Astrocyte (in vitro differentiated cells and primary cell): Measurements from ENCODE around the gene LRRC47.
"Not testable (repeated sequence)": the region's sequence is repeated elsewhere in the genome, so short reads cannot be mapped to it uniquely, and the experiment has no call there.

Experiments used
- EZH2 ChIP-seq: IDR thresholded peaks from 2 replicates; pipeline ENCODE4 v1.6.1; 2012; ENCODE audit warnings: mild to moderate bottlenecking, low read length, inconsistent platforms; ENCODE audit not compliant: insufficient read depth
- TF ChIP-seq, protein P1 (sequence below): IDR thresholded peaks from 2 replicates; pipeline ENCODE4 v1.5.1; 2011; ENCODE audit warnings: low read depth, mild to moderate bottlenecking, inconsistent platforms, low read length, moderate library complexity; ENCODE audit not compliant: insufficient read depth

DNA sequence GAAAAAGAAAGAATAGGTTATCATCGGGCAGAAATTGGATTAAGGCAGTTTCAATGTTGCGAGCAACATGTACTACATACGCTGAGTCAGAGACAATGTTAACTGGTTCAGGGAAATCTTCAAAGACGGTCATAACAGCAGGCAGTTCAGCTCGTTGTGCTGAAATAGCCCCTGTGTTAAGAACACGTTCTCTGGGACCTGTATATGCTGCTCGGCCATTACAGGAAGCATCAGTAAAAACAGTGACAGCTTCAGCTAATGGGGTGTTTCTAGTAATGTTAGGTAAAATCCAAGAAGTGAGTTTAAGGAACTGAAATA is 8.3 kb upstream of the LRRC47 start:
- TF ChIP-seq, protein P1, sequence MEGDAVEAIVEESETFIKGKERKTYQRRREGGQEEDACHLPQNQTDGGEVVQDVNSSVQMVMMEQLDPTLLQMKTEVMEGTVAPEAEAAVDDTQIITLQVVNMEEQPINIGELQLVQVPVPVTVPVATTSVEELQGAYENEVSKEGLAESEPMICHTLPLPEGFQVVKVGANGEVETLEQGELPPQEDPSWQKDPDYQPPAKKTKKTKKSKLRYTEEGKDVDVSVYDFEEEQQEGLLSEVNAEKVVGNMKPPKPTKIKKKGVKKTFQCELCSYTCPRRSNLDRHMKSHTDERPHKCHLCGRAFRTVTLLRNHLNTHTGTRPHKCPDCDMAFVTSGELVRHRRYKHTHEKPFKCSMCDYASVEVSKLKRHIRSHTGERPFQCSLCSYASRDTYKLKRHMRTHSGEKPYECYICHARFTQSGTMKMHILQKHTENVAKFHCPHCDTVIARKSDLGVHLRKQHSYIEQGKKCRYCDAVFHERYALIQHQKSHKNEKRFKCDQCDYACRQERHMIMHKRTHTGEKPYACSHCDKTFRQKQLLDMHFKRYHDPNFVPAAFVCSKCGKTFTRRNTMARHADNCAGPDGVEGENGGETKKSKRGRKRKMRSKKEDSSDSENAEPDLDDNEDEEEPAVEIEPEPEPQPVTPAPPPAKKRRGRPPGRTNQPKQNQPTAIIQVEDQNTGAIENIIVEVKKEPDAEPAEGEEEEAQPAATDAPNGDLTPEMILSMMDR: not testable (repeated sequence)
- TF ChIP-seq EZH2: not testable (repeated sequence)
